Suprapubic skin (tissue), 3 donors: ENCODE results near the gene MAP2K7.

Source experiments
- EP300 ChIP-seq: sonication (generic); formaldehyde crosslinking; IDR thresholded peaks from one replicate; pipeline ENCODE4 v1.6.1; 2017; ENCODE audit warnings: antibody characterized with exemption
- POLR2A ChIP-seq, 2 donors: fragments of 450-650 bp; IDR thresholded peaks; one replicate each; pipeline ENCODE4 v1.6.1; 2017; ENCODE audit warnings: antibody characterized with exemption in 2 of 2, mild to moderate bottlenecking in 2 of 2, moderate library complexity in 2 of 2
- TF ChIP-seq, protein P1 (sequence below), 2 donors: fragments of 200-600 bp in 1 of 2; fragments of 450-650 bp in 1 of 2; sonication (generic) in 1 of 2; IDR thresholded peaks; one replicate each; pipeline ENCODE4 v1.5.1; 2016 to 2019; ENCODE audit warnings: antibody characterized with exemption in 2 of 2, mild to moderate bottlenecking in 1 of 2, moderate library complexity in 1 of 2

- TF ChIP-seq, protein P1, sequence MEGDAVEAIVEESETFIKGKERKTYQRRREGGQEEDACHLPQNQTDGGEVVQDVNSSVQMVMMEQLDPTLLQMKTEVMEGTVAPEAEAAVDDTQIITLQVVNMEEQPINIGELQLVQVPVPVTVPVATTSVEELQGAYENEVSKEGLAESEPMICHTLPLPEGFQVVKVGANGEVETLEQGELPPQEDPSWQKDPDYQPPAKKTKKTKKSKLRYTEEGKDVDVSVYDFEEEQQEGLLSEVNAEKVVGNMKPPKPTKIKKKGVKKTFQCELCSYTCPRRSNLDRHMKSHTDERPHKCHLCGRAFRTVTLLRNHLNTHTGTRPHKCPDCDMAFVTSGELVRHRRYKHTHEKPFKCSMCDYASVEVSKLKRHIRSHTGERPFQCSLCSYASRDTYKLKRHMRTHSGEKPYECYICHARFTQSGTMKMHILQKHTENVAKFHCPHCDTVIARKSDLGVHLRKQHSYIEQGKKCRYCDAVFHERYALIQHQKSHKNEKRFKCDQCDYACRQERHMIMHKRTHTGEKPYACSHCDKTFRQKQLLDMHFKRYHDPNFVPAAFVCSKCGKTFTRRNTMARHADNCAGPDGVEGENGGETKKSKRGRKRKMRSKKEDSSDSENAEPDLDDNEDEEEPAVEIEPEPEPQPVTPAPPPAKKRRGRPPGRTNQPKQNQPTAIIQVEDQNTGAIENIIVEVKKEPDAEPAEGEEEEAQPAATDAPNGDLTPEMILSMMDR (IDR thresholded peaks at IDR 0.05): no peak
- TF ChIP-seq EP300 (no peak), POLR2A (IDR thresholded peaks at IDR 0.05) (no peak)
Measured at GRCh38 chr19:7955696-7956095, 52.0 kb downstream of the MAP2K7 start.
